HEK293T (cell line): ENCODE measurements around the gene ELF2.

Experiments
- CTCF ChIA-PET: fragments of 350-600 bp; formaldehyde crosslinking; extraction: SDS; loops from one replicate; lab custom pipeline; 2021; ENCODE audit warnings: antibody characterized with exemption, inconsistent platforms; lab: Yijun Ruan, JAX
- POLR2A ChIA-PET: fragments of 350-600 bp; formaldehyde crosslinking; extraction: SDS; loops from one replicate; lab custom pipeline; 2020; ENCODE audit warnings: antibody characterized with exemption, inconsistent platforms; lab: Yijun Ruan, JAX
- DNase-seq: peaks from one replicate; pipeline ENCODE4 v3.0.0; 2012; ENCODE audit warnings: mixed read lengths; ENCODE audit errors: extremely low spot score
- ARNT ChIP-seq: fragments of 450-650 bp; IDR thresholded peaks from 2 replicates; pipeline ENCODE4 v1.6.1; 2017; ENCODE audit warnings: mild to moderate bottlenecking
- BHLHE40 ChIP-seq: fragments of 450-650 bp; IDR thresholded peaks from 2 replicates; pipeline ENCODE4 v1.6.1; 2016; ENCODE audit warnings: mild to moderate bottlenecking, moderate library complexity, borderline replicate concordance
- CTBP1 ChIP-seq: fragments of 450-650 bp; IDR thresholded peaks from 2 replicates; pipeline ENCODE4 v1.6.1; 2016; ENCODE audit warnings: borderline replicate concordance
- ELF4 ChIP-seq: fragments of 450-650 bp; IDR thresholded peaks from 2 replicates; pipeline ENCODE4 v1.6.1; 2017; ENCODE audit warnings: antibody characterized with exemption
- FOXA1 ChIP-seq: fragments of 450-650 bp; IDR thresholded peaks from 2 replicates; pipeline ENCODE4 v1.6.1; 2016; ENCODE audit warnings: mild to moderate bottlenecking
- FOXK2 ChIP-seq: fragments of 450-650 bp; IDR thresholded peaks from 2 replicates; pipeline ENCODE4 v1.6.1; 2016; ENCODE audit warnings: mild to moderate bottlenecking
- FOXM1 ChIP-seq: fragments of 450-650 bp; IDR thresholded peaks from 2 replicates; pipeline ENCODE4 v1.6.1; 2017; ENCODE audit warnings: mild to moderate bottlenecking, borderline replicate concordance
- HDGF ChIP-seq: fragments of 450-650 bp; IDR thresholded peaks from 2 replicates; pipeline ENCODE4 v1.6.1; 2017; ENCODE audit warnings: antibody characterized with exemption, borderline replicate concordance
- L3MBTL2 ChIP-seq: fragments of 450-650 bp; conservative IDR thresholded peaks from 2 replicates; pipeline ENCODE4 v1.6.1; 2016; ENCODE audit warnings: mild to moderate bottlenecking
- LEF1 ChIP-seq: fragments of 450-650 bp; IDR thresholded peaks from 2 replicates; pipeline ENCODE4 v1.6.1; 2017; ENCODE audit warnings: mild to moderate bottlenecking, borderline replicate concordance
- NFRKB ChIP-seq: fragments of 450-650 bp; IDR thresholded peaks from 2 replicates; pipeline ENCODE4 v1.6.1; 2016; ENCODE audit warnings: mild to moderate bottlenecking, moderate library complexity
- PKNOX1 ChIP-seq: fragments of 450-650 bp; IDR thresholded peaks from 2 replicates; pipeline ENCODE4 v1.6.1; 2016
- SP1 ChIP-seq: fragments of 450-650 bp; IDR thresholded peaks from 2 replicates; pipeline ENCODE4 v1.6.1; 2017
- SUZ12 ChIP-seq: fragments of 450-650 bp; IDR thresholded peaks from 2 replicates; pipeline ENCODE4 v1.6.1; 2016; ENCODE audit warnings: mild to moderate bottlenecking
- TARDBP ChIP-seq: fragments of 450-650 bp; IDR thresholded peaks from 2 replicates; pipeline ENCODE4 v1.6.1; 2016
- ZNF384 ChIP-seq: fragments of 450-650 bp; IDR thresholded peaks from 2 replicates; pipeline ENCODE4 v1.6.1; 2016

Gene ELF2

GRCh38 chr4:139145552-139145932 is 31.5 kb downstream of the ELF2 start:
- ChIA-PET POLR2A (no interaction called here), CTCF (no interaction called here)

GRCh38 chr4:139144911-139145551 is 32.0 kb downstream of the ELF2 start:
- CTCF ChIA-PET: no interaction called here
- TF ChIP-seq SP1 (no peak), BHLHE40 (no peak), TARDBP (no peak), PKNOX1 (no peak), SUZ12 (no peak), ARNT (no peak), FOXA1 (no peak), ELF4 (no peak), LEF1 (no peak), L3MBTL2 (no peak), HDGF (no peak), ZNF384 (no peak), CTBP1 (no peak)
- no peak for DNase-seq
- POLR2A ChIA-PET: no interaction called here

More at GRCh38 chr4:139145552-139145932, 31.5 kb downstream of the ELF2 start:
- no peak for DNase-seq
- TF ChIP-seq ELF4: no peak
- TF ChIP-seq FOXM1: no peak
- no peak for TF ChIP-seq NFRKB
- no peak for TF ChIP-seq HDGF
- TF ChIP-seq TARDBP: no peak
- no peak for TF ChIP-seq ZNF384
- no peak for TF ChIP-seq BHLHE40
- TF ChIP-seq PKNOX1: no peak
- no peak for TF ChIP-seq SUZ12
- TF ChIP-seq CTBP1: no peak
- no peak for TF ChIP-seq L3MBTL2
- no peak for TF ChIP-seq FOXA1
- TF ChIP-seq SP1: no peak
- no peak for TF ChIP-seq ARNT
- no peak for TF ChIP-seq LEF1
- no peak for TF ChIP-seq FOXK2

DNA sequence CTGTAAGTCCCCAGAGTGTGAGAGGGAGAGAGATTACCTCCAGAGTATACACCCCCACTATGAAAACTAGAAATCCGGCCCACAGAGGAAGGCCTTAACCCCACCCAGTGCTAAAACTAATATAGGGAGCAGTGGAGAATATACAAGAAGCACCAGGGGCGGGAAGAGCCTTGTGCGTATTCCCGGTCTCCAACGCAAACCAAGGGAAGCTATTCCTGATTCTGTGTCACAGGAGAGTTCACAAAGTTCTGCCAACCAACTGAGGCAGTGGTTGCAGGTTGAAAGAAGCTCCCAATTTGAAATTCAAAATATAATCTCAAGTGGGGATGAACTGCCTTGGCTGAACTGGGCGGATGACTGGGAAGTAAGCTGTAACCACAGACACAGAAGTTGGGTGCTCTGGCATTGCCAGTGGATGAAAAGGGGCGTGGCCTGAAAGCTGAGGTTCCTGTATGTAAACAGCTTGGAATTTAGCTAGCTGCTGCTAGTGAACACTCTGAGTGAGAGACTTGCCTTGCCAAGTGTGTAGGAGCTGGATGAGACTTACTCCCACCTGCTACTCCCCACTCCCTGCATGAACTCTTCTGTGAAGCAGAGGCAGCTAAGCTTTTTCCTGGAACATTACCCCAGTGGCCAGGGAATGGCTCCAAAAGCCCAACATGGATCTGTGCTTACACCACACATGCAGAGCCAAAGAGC is 32.7 kb downstream of the ELF2 start:
- ChIA-PET POLR2A (no interaction called here), CTCF (interaction anchor here (0.6 kb wide), 1 partner anchor 247 kb away, joined by 5 read pairs; no protein-coding TSS in a partner anchor)
- TF ChIP-seq LEF1 (no peak), CTBP1 (no peak), PKNOX1 (no peak), FOXM1 (no peak), ZNF384 (no peak), ELF4 (no peak), TARDBP (no peak)
- no peak for DNase-seq

GRCh38 chr4:139142980-139143379 is 34.0 kb downstream of the ELF2 start:
- CTCF ChIA-PET: interaction anchor here (1.6 kb wide), 1 partner anchor 12 kb away, joined by 4 read pairs; no protein-coding TSS in a partner anchor
- POLR2A ChIA-PET: interaction anchor here (1.0 kb wide), 1 partner anchor 34 kb away, joined by 3 read pairs; the partner anchor contains the start of gene ELF2
- DNase-seq: no peak
- TF ChIP-seq SP1 (no peak), L3MBTL2 (no peak), FOXK2 (no peak), ARNT (no peak)

GRCh38 chr4:139142087-139142486 is 34.9 kb downstream of the ELF2 start:
- no peak for DNase-seq
- POLR2A ChIA-PET: no interaction called here
- CTCF ChIA-PET: interaction anchor here (1.0 to 1.6 kb wide), 2 partner anchors 11 to 13 kb away, joined by 3 to 4 read pairs; no protein-coding TSS in a partner anchor
- TF ChIP-seq FOXK2: no peak
- no peak for TF ChIP-seq CTBP1
- no peak for TF ChIP-seq NFRKB
- TF ChIP-seq LEF1: no peak
- no peak for TF ChIP-seq FOXM1
- no peak for TF ChIP-seq HDGF

DNA sequence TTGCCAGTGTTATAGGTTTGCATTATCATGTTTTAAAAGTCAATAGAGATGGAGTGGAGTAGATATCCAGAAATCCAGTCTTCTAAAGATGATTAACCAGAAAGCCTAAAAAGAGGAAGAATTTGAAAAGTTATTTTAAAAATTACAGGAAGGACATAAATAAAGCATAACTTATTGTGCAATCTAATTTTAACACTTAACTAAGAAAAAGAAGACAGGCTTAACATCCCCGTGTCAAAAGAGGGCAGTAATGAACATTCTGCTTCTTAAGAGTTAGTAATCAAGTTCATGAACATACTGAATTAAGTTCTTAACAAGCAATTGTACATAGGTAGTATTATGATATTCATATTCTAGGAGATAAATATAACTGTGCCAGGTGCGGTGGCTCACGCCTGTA is 39.3 kb downstream of the ELF2 start:
- TF ChIP-seq BHLHE40 (no peak), LEF1 (no peak), FOXK2 (no peak), ARNT (no peak), ZNF384 (no peak), TARDBP (no peak), FOXA1 (no peak), HDGF (no peak), SUZ12 (no peak), ELF4 (no peak), PKNOX1 (no peak), L3MBTL2 (no peak), SP1 (no peak), NFRKB (no peak), CTBP1 (no peak), FOXM1 (no peak)
- ChIA-PET CTCF (no interaction called here), POLR2A (no interaction called here)
- DNase-seq: no peak
